K562 (cell line): Measurements from ENCODE around the gene PTPRT. TPM values are rescaled to one million over a fixed set of nuclear protein-coding genes. Genes with fewer than 3 reads are reported as not detected.

Source experiments
- ATAC-seq: fragments of 200-7000 bp; cut with Tn5 transposase; 3 replicates; pipeline ENCODE4 v1.9.1; 2020; ENCODE audit warnings: moderate library complexity
- BruUV-seq: library from RNA; stranded (reverse); fragments of 400-500 nt; replicated peaks from 2 replicates; lab custom pipeline; 2021; lab: Mats Ljungman, UMichigan
- CTCF ChIA-PET: fragments of 300-600 bp; formaldehyde crosslinking; extraction: SDS; loops from one replicate; lab custom pipeline; 2021; ENCODE audit warnings: low intra/inter-chr PET ratio; lab: Yijun Ruan, JAX
- POLR2A ChIA-PET: fragments of 300-600, 350-650 bp; sonication (Branson Sonifier 250); formaldehyde crosslinking; extraction: SDS; loops from one replicate; lab custom pipeline; 2021; ENCODE audit warnings: antibody characterized with exemption, inconsistent platforms; lab: Yijun Ruan, JAX
- DNase-seq, 4 experiments: peaks; one replicate each; pipeline versions ENCODE4 v3.0.0 to v3.0.0-alpha.2; 2011 to 2018; ENCODE audit warnings: low spot score in 3 of 4, mixed read lengths in 3 of 4; ENCODE audit errors: extremely low read depth in 1 of 4
- FAIRE-seq: peaks from 2 replicates; lab custom pipeline; 2011; peaks lifted over from hg19 to GRCh38; lab: Jason Lieb, UNC
- H2AFZ ChIP-seq: 2 replicates; pipeline ENCODE4 v1.6.0; 2011; ENCODE audit warnings: low read depth, low read length, control low read depth, inconsistent platforms
- H3K27ac ChIP-seq: fragments of 200-600 bp; 3 replicates; pipeline ENCODE4 v1.8.0; 2011; ENCODE audit warnings: low read depth, mild to moderate bottlenecking, control low read depth, inconsistent platforms, low read length, moderate library complexity, mixed read lengths; ENCODE audit errors: extremely low read depth
- H3K27me3 ChIP-seq, 2 experiments: fragments of 300-600 bp in 1 of 2; 2 replicates in 1 of 2; 3 replicates in 1 of 2; pipeline versions ENCODE4 v1.6.0 to v1.8.0; 2011; ENCODE audit warnings: inconsistent platforms in 2 of 2, low read length in 2 of 2, mild to moderate bottlenecking in 1 of 2, mixed read lengths in 1 of 2, moderate library complexity in 1 of 2; ENCODE audit not compliant: control insufficient read depth in 2 of 2, insufficient read depth in 2 of 2
- H3K36me3 ChIP-seq: fragments of 300-600 bp; 3 replicates; pipeline ENCODE4 v1.8.0; 2011; ENCODE audit warnings: mild to moderate bottlenecking, low read length, inconsistent platforms; ENCODE audit not compliant: control insufficient read depth, insufficient read depth
- H3K4me1 ChIP-seq, 2 experiments: fragments of 200-600 bp in 1 of 2; replicated peaks in 1 of 2; 2 replicates in 1 of 2; 3 replicates in 1 of 2; pipeline versions ENCODE4 v1.5.1 to v1.8.0; 2011; ENCODE audit warnings: inconsistent platforms in 2 of 2, low read length in 2 of 2, mild to moderate bottlenecking in 1 of 2, mixed read lengths in 1 of 2, moderate library complexity in 1 of 2; ENCODE audit not compliant: control insufficient read depth in 2 of 2, insufficient read depth in 2 of 2
- H3K4me2 ChIP-seq: 2 replicates; pipeline ENCODE4 v1.6.1; 2011; ENCODE audit warnings: low read length, control low read depth, inconsistent platforms, mixed read lengths; ENCODE audit not compliant: insufficient read depth
- H3K4me3 ChIP-seq: fragments of 200-600 bp; sonication (generic), shearing (Covaris generic); 2 replicates; pipeline ENCODE4 v1.5.1; 2016; ENCODE audit warnings: control low read depth, inconsistent platforms
- H3K79me2 ChIP-seq: fragments of 200-600 bp; 3 replicates; pipeline ENCODE4 v1.8.0; 2011; ENCODE audit warnings: low read length, inconsistent platforms; ENCODE audit not compliant: control insufficient read depth, insufficient read depth
- H3K9ac ChIP-seq, 2 experiments: 2 replicates each; pipeline versions ENCODE4 v1.6.0 to v1.6.1; 2011; ENCODE audit warnings: low read depth in 2 of 2, low read length in 2 of 2, control low read depth in 1 of 2, inconsistent platforms in 1 of 2, mild to moderate bottlenecking in 1 of 2, mixed read lengths in 1 of 2; ENCODE audit not compliant: insufficient read depth in 1 of 2
- H3K9me1 ChIP-seq: one replicate; pipeline ENCODE4 v1.6.0; 2011; ENCODE audit warnings: inconsistent platforms, mild to moderate bottlenecking, low read length, moderate library complexity; ENCODE audit not compliant: control insufficient read depth, insufficient read depth
- H3K9me3 ChIP-seq: replicated peaks from 2 replicates; pipeline ENCODE4 v1.5.1; 2011; ENCODE audit warnings: low read depth, low read length, inconsistent platforms; ENCODE audit not compliant: control insufficient read depth, insufficient read depth
- H4K20me1 ChIP-seq: replicated peaks from 2 replicates; pipeline ENCODE4 v1.6.1; 2011; ENCODE audit warnings: low read length, inconsistent platforms, mixed read lengths; ENCODE audit not compliant: control insufficient read depth, insufficient read depth
- ERF ChIP-seq: fragments of 450-650 bp; formaldehyde crosslinking; IDR thresholded peaks from 2 replicates; pipeline ENCODE4 v1.4.0; 2020; ENCODE audit warnings: mild to moderate bottlenecking, mixed read lengths
- HEY1 ChIP-seq: fragments of 250-450 bp; sonication (Bioruptor Pico); IDR thresholded peaks from 2 replicates; pipeline ENCODE4 v1.5.0; 2020; ENCODE audit warnings: mild to moderate bottlenecking, moderate library complexity, borderline replicate concordance
- POLR2G ChIP-seq: fragments of 200-400 bp; formaldehyde crosslinking; IDR thresholded peaks from 2 replicates; pipeline ENCODE4 v1.6.1; 2017; ENCODE audit warnings: low read depth, mild to moderate bottlenecking, antibody characterized with exemption, low read length, moderate library complexity
- RREB1 ChIP-seq: fragments of 250-450 bp; sonication (Bioruptor Pico); IDR thresholded peaks from 2 replicates; pipeline ENCODE4 v1.4.0; 2020
- SIRT6 ChIP-seq: IDR thresholded peaks from one replicate; pipeline ENCODE4 v1.6.1; 2012; ENCODE audit warnings: low read depth, mild to moderate bottlenecking, control low read depth, inconsistent platforms, low read length, moderate library complexity
- SRSF3 ChIP-seq: fragments of 200-400 bp; formaldehyde crosslinking; IDR thresholded peaks from 2 replicates; pipeline ENCODE4 v1.6.1; 2016; ENCODE audit warnings: mild to moderate bottlenecking, low read length, moderate library complexity; ENCODE audit not compliant: insufficient read depth
- ZBTB12 ChIP-seq: fragments of 250-450 bp; sonication (Bioruptor Pico); IDR thresholded peaks from 2 replicates; pipeline ENCODE4 v1.4.0; 2020
- ZNF780A ChIP-seq: fragments of 250-450 bp; sonication (Bioruptor Pico); IDR thresholded peaks from 2 replicates; pipeline ENCODE4 v1.5.0; 2021; ENCODE audit warnings: mild to moderate bottlenecking
- WGBS: fragments of 100-300 bp; shearing (Covaris generic); methylation state at CpG from one replicate; pipeline ENCODE4 v1.1.6; 2016; ENCODE audit warnings: low coverage, mixed read lengths; ENCODE audit not compliant: insufficient coverage; ENCODE audit errors: missing lambda C conversion rate; 5-methylcytosine and 5-hydroxymethylcytosine counted together
- in situ Hi-C: fragments of 300-500 bp; cut with MboI; formaldehyde crosslinking; loops from 4 replicates; pipeline ENCODE4 v1.15.0; 2018; ENCODE audit warnings: inconsistent platforms, mixed read lengths
- intact Hi-C: fragments of 100-400 bp; cut with micrococcal nuclease; formaldehyde crosslinking; loops from 2 replicates; pipeline ENCODE4 v1.14.2; 2022
- polyA plus RNA-seq, 8 experiments: library from polyadenylated mRNA; depleted of rRNA in 4 of 8; stranded (reverse) in 5 of 8; unstranded in 3 of 8; fragments of >200 nt; fragmentation: Nextera tagmentation in 2 of 8; fragmentation: Illumina TruSeq in 1 of 8; extraction: Ambion mirVana in 2 of 8; extraction: Trizol in 1 of 8; gene quantifications; 2 replicates each; pipeline versions ENCODE4 v1.2.1 to v1.2.3, GENCODE V29; 2011 to 2014; ENCODE audit warnings: inconsistent platforms in 1 of 8, missing spikeins in 1 of 8
- total RNA-seq, 7 experiments: library from RNA; depleted of rRNA in 6 of 7; stranded (reverse); fragments of >200 nt in 6 of 7; fragmentation: Illumina TruSeq in 2 of 7; extraction: Trizol in 2 of 7; gene quantifications; 2 replicates each; pipeline versions ENCODE4 v1.2.1 to v1.2.3, GENCODE V29; 2011 to 2021; ENCODE audit warnings: low replicate concordance in 1 of 7

The PTPRT gene
- total and polyA plus RNA-seq, 9 of the 15 experiments (the other 6 are each of a cell fraction or from before 2014, with no cell fraction given), result not detected

DNA sequence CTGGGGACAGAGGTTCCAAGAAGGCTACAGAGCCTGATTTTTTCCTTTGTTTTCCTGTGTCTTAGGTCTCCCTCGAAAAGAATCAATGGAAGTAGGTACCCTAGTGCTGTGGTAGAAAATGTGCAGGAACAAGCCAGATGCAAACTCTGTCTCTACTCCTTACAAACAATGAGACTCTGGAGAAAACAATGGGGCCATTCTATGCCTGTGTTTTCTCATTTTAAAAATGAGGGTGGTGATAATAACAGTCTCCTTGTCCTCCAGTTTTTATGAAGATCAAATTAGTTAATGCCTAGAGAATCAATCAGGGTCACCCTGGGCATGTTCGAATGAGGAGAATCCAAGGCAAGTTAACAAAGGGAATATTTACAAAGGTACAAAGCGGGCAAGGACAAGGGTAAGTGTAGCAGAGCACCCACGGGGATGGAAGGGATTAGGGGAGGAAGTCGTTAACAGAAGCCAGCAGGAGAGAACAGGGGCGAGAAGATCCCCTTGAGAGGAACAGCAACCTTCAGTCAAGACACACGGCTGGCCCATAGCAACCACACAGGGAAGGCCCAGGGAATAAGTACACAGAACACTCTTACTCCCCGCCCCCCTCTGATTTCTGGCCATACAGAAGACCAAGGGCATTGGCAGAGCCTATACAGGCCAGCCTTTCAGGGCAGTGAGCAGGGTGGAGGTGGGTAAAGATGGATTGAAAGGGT lies 342.8 kb downstream of the PTPRT start:
- Histone ChIP-seq H3K9me1 (no peaks in the 10 kb centered on the region), H2AFZ (no peak overlapping the region), H3K4me3 (no peak overlapping the region), H3K79me2 (no peaks in the 10 kb centered on the region), H3K27me3 (no peaks in the 10 kb centered on the region), H3K4me2 (no peak overlapping the region), H3K36me3 (no peaks in the 10 kb centered on the region), H3K27ac (no peak overlapping the region), H3K9me3 (no peaks in the 10 kb centered on the region), H3K4me1 (no peaks in the 10 kb centered on the region), H4K20me1 (no peaks in the 10 kb centered on the region), H3K9ac (no peak overlapping the region)
- ChIA-PET POLR2A (no interaction called here), CTCF (no interaction called here)
- intact Hi-C loops (no loop called here), in situ Hi-C loops (no loop called here)
- no peak for DNase-seq
- 0% methylated on average over 7 of the region's 8 CpGs for WGBS
- TF ChIP-seq ERF (CRISPR knock-in tag) (no peak), HEY1 (CRISPR knock-in tag) (no peak), RREB1 (CRISPR knock-in tag) (no peak), SRSF3 (no peak), ZBTB12 (no peak), SIRT6 (no peak), ZNF780A (no peak), POLR2G (no peak)
- BruUV-seq, result no TSS peak
- ATAC-seq, result no peak
- FAIRE-seq, result no peak
